Measurements from ENCODE around the gene ANO6.
A peak's percentile ranks its signal among the peaks of the same experiment; 100 is the strongest.
"Not testable (repeated sequence)": the region's sequence is repeated elsewhere in the genome, so short reads cannot be mapped to it uniquely, and the experiment has no call there.

ANO6 gene

GRCh38 chr12:45354399-45354798 lies 138.5 kb downstream of the ANO6 start:
- no peak for DNase-seq

- no peak for DNase-seq
Observed at GRCh38 chr12:45355730-45356129, 139.8 kb downstream of the ANO6 start.

- no peak for DNase-seq
Observed at GRCh38 chr12:45356822-45357538, 141.1 kb downstream of the ANO6 start.

GRCh38 chr12:45357539-45358417 lies 141.9 kb downstream of the ANO6 start:
- DNase-seq = no peak

- no peak for DNase-seq
Observed at GRCh38 chr12:45362291-45362690, 146.4 kb downstream of the ANO6 start.

GRCh38 chr12:45363903-45364302 lies 148.0 kb downstream of the ANO6 start:
- DNase-seq = no peak

- no peak for DNase-seq
Observed at GRCh38 chr12:45368841-45369489, 153.1 kb downstream of the ANO6 start.

GRCh38 chr12:45377815-45378214 lies 161.9 kb downstream of the ANO6 start:
- DNase-seq = no peak

- DNase-seq = no peak
Observed at GRCh38 chr12:45379261-45379660, 163.4 kb downstream of the ANO6 start.

- no peak for DNase-seq
Observed at GRCh38 chr12:45381351-45381750, 165.5 kb downstream of the ANO6 start.

- DNase-seq = no peak
Observed at GRCh38 chr12:45388545-45388944, 172.7 kb downstream of the ANO6 start.

- no peak for DNase-seq
Observed at GRCh38 chr12:45389426-45389825, 173.5 kb downstream of the ANO6 start.

- DNase-seq = not testable (repeated sequence)
Observed at GRCh38 chr12:45397499-45397898, 181.6 kb downstream of the ANO6 start.

GRCh38 chr12:45398552-45398951 lies 182.7 kb downstream of the ANO6 start:
- no peak for DNase-seq

GRCh38 chr12:45400991-45401390 lies 185.1 kb downstream of the ANO6 start:
- DNase-seq = no peak

- no peak for DNase-seq
Observed at GRCh38 chr12:45402288-45402687, 186.4 kb downstream of the ANO6 start.

- no peak for DNase-seq
Observed at GRCh38 chr12:45406988-45407850, 191.3 kb downstream of the ANO6 start.

GRCh38 chr12:45407981-45408728 lies 192.3 kb downstream of the ANO6 start:
- DNase-seq = no peak

GRCh38 chr12:45408729-45409114 lies 192.8 kb downstream of the ANO6 start:
- DNase-seq = no peak

- DNase-seq = no peak
Observed at GRCh38 chr12:45409966-45410365, 194.1 kb downstream of the ANO6 start.

- DNase-seq = no peak
Observed at GRCh38 chr12:45411626-45412025, 195.7 kb downstream of the ANO6 start.

GRCh38 chr12:45415393-45415817 lies 199.5 kb downstream of the ANO6 start:
- DNase-seq = peak; percentile 40 to 51

All from activated T-cell treated with anti-CD3 and anti-CD28 coated beads, Interleukin-2, amount 50 U/mL, for 48 hours (primary cell).